ENCODE data around the gene SLC22A4. TPM values are rescaled to one million over a fixed set of nuclear protein-coding genes. Genes with fewer than 3 reads are reported as not detected.

The SLC22A4 gene
- total and polyA plus RNA-seq, 2 experiments from 2014 or later, result 1.4 to 3.3 TPM

DNA sequence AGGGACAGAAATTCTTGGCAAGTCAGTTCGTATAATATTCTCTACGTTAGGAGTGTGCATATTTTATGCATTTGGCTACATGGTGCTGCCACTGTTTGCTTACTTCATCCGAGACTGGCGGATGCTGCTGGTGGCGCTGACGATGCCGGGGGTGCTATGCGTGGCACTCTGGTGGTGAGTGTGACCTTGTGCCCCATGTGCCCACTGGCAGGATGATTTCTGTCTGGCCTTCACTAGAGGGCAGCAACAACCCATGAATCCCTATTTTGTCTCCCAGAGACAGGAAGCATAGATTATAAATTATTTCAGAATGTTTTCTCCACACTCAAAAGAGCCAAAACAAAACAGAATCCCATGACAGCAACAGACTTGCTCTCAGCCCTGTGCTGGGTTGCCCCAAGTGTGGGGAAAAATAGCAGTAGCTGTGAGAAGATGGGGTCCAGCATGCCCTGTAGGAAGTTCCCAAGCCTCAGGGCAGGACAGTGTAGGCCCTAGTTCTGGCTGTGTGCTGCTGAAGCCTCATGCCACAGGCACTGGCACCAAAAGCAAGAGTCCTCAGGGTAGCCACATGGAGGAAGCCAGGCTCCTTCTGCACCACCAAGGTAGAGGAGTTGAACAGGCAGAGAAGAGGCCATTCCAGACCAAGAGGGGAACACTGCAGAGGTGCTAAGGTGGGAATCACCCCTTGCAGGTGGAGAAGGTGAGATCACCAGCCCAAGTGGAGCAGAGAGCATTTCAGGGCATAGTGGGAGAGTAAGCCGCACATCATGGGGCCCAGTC is 91.3 kb downstream of the SLC22A4 start:
- H3K9me3 ChIP-seq (ENCODE audit: low read depth), result no peaks in the 10 kb centered on the region
- no peak overlapping the region for H3K4me3 ChIP-seq
- H3K4me2 ChIP-seq, result no peak overlapping the region
- TF ChIP-seq CTCF (IDR thresholded peaks at IDR 0.05; ENCODE audit: poor library complexity), result peak; percentile 62
- no peak for TF ChIP-seq EZH2 (IDR thresholded peaks at IDR 0.05; ENCODE audit: borderline replicate concordance)
- peak; percentile 58 for DNase-seq (ENCODE audit: low spot score)
- no peaks in the 10 kb centered on the region for H3K79me2 ChIP-seq
- H3K27ac ChIP-seq, result peak overlapping the region; percentile 32
- H3K4me1 ChIP-seq (ENCODE audit: insufficient read depth), result peaks cover 45% of the 10 kb centered on the region
- no peaks in the 10 kb centered on the region for H3K36me3 ChIP-seq (replicated peaks; ENCODE audit: insufficient read depth, low read depth)
- WGBS (ENCODE audit: low lambda C conversion rate, missing lambda C conversion rate), result 82% methylated on average over 9 of the region's 9 CpGs
- H3K9me2 ChIP-seq (replicated peaks; ENCODE audit: insufficient read depth), result no peaks in the 10 kb centered on the region
- no peaks in the 10 kb centered on the region for H3K27me3 ChIP-seq
- no peak overlapping the region for H2AFZ ChIP-seq
- no peaks in the 10 kb centered on the region for H4K20me1 ChIP-seq (ENCODE audit: insufficient read depth, poor library complexity, severe bottlenecking)

- Histone ChIP-seq H3K27me3 (no peaks in the 10 kb centered on the region), H3K9me3 (ENCODE audit: low read depth) (no peaks in the 10 kb centered on the region), H3K36me3 (replicated peaks; ENCODE audit: insufficient read depth, low read depth) (no peaks in the 10 kb centered on the region), H3K4me2 (no peak overlapping the region), H2AFZ (no peak overlapping the region), H3K79me2 (no peaks in the 10 kb centered on the region), H4K20me1 (ENCODE audit: insufficient read depth, poor library complexity, severe bottlenecking) (no peaks in the 10 kb centered on the region), H3K27ac (peak overlapping the region; percentile 95), H3K4me3 (no peak overlapping the region), H3K9me2 (replicated peaks; ENCODE audit: insufficient read depth) (no peaks in the 10 kb centered on the region), H3K4me1 (ENCODE audit: insufficient read depth) (peaks cover 43% of the 10 kb centered on the region)
- TF ChIP-seq EZH2 (IDR thresholded peaks at IDR 0.05; ENCODE audit: borderline replicate concordance) (no peak), CTCF (IDR thresholded peaks at IDR 0.05; ENCODE audit: poor library complexity) (peak; percentile 71)
- peak; percentile 77 for DNase-seq (ENCODE audit: low spot score)
- 65% methylated on average over 8 of the region's 10 CpGs for WGBS (ENCODE audit: low lambda C conversion rate, missing lambda C conversion rate)
Observed at GRCh38 chr5:132386644-132387286, 92.6 kb downstream of the SLC22A4 start.

DNA sequence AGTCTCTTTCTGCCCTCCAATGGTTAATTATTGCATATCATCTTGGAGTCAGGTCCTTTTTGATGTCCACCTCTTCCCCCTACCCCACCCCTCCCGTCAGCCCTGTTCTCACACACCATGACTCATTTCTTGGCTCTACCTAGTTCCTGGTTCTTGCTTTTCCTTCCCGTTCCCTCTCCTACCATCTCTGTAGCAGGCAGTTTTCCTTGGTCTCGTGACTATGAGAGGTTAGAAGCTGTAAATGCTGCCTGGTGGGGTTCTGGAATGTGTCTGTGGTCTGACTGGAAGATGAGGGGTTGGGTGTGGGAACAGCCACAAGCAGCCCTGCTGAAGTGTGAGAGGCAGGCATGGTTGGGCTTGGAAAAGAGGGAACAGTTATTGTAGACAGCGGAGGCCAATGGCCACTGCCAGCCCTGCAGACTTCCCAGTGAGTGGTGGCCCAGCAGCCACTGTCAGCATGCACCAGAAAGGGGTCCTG is 93.5 kb downstream of the SLC22A4 start:
- H3K4me2 ChIP-seq, result peak overlapping the region; percentile 40
- no peaks in the 10 kb centered on the region for H3K36me3 ChIP-seq (replicated peaks; ENCODE audit: insufficient read depth, low read depth)
- H3K4me1 ChIP-seq (ENCODE audit: insufficient read depth), result peaks cover 41% of the 10 kb centered on the region

More for the DNA sequence above, 93.5 kb downstream of the SLC22A4 start:
- peak; percentile 92 for DNase-seq (ENCODE audit: low spot score)
- Histone ChIP-seq H3K27ac (peak overlapping the region; percentile 95), H4K20me1 (ENCODE audit: insufficient read depth, poor library complexity, severe bottlenecking) (no peaks in the 10 kb centered on the region), H3K27me3 (no peaks in the 10 kb centered on the region), H3K79me2 (no peaks in the 10 kb centered on the region), H3K9me3 (ENCODE audit: low read depth) (no peaks in the 10 kb centered on the region), H3K9me2 (replicated peaks; ENCODE audit: insufficient read depth) (no peaks in the 10 kb centered on the region), H2AFZ (no peak overlapping the region), H3K4me3 (no peak overlapping the region)
- TF ChIP-seq CTCF (IDR thresholded peaks at IDR 0.05; ENCODE audit: poor library complexity), result no peak
- no peak for TF ChIP-seq EZH2 (IDR thresholded peaks at IDR 0.05; ENCODE audit: borderline replicate concordance)
- no peak for TF ChIP-seq EZH2phosphoT487 (IDR thresholded peaks at IDR 0.05; ENCODE audit: low read depth, severe bottlenecking, unreplicated experiment)
- 34% methylated on average over 4 of the region's 4 CpGs for WGBS (ENCODE audit: low lambda C conversion rate, missing lambda C conversion rate)

Measured in hepatocyte (in vitro differentiated cells).